Endothelial cell (in vitro differentiated cells): ENCODE results near the gene MMP17. TPM values are rescaled to one million over a fixed set of nuclear protein-coding genes. Genes with fewer than 3 reads are reported as not detected.
A peak's percentile ranks its signal among the peaks of the same experiment; 100 is the strongest.

Source experiments
- DNase-seq: peaks from one replicate; pipeline ENCODE4 v3.0.0; 2021; ENCODE audit warnings: low spot score
- H3K27ac Mint-ChIP-seq: one replicate; pipeline ENCODE4 v1.8.0; 2021; ENCODE audit warnings: mixed read lengths, inconsistent platforms; ENCODE audit not compliant: unreplicated experiment
- H3K27me3 Mint-ChIP-seq: one replicate; pipeline ENCODE4 v1.8.0; 2021; ENCODE audit warnings: mild to moderate bottlenecking, moderate library complexity, mixed read lengths, inconsistent platforms; ENCODE audit not compliant: unreplicated experiment
- H3K36me3 Mint-ChIP-seq: one replicate; pipeline ENCODE4 v1.8.0; 2021; ENCODE audit warnings: mild to moderate bottlenecking, low read depth, mixed read lengths, inconsistent platforms; ENCODE audit not compliant: unreplicated experiment
- H3K4me1 Mint-ChIP-seq: one replicate; pipeline ENCODE4 v1.8.0; 2021; ENCODE audit warnings: mild to moderate bottlenecking, mixed read lengths, inconsistent platforms; ENCODE audit not compliant: unreplicated experiment
- H3K4me3 Mint-ChIP-seq: one replicate; pipeline ENCODE4 v1.8.0; 2021; ENCODE audit warnings: mild to moderate bottlenecking, mixed read lengths, inconsistent platforms; ENCODE audit not compliant: unreplicated experiment
- H3K9me3 Mint-ChIP-seq: one replicate; pipeline ENCODE4 v1.8.0; 2021; ENCODE audit warnings: mixed read lengths, inconsistent platforms; ENCODE audit not compliant: unreplicated experiment
- total RNA-seq: library from RNA; stranded (reverse); fragmentation: NEBNext Ultra II Directional; extraction: Animal tissue kit (Norgen Biotek cat#: 25700); gene quantifications from one replicate; pipeline ENCODE4 v1.2.1, GENCODE V29; 2021; ENCODE audit not compliant: unreplicated experiment
- TF ChIP-seq, protein P1 (sequence below): fragments of 200-600 bp; sonication (generic); IDR thresholded peaks from one replicate; pipeline ENCODE4 v1.5.0; 2021; ENCODE audit warnings: antibody characterized with exemption; ENCODE audit not compliant: unreplicated experiment

MMP17 gene
- total RNA-seq, 1 donor from 2014 or later: 6.3 TPM

- no peak for DNase-seq
- H3K4me1 Mint-ChIP-seq: no peaks in the 10 kb centered on the region
- peaks cover 8% of the 10 kb centered on the region for H3K27me3 Mint-ChIP-seq
- H3K4me3 Mint-ChIP-seq: peak overlapping the region; percentile 85
- H3K9me3 Mint-ChIP-seq: no peaks in the 10 kb centered on the region
- H3K36me3 Mint-ChIP-seq: no peaks in the 10 kb centered on the region
- TF ChIP-seq, protein P1, sequence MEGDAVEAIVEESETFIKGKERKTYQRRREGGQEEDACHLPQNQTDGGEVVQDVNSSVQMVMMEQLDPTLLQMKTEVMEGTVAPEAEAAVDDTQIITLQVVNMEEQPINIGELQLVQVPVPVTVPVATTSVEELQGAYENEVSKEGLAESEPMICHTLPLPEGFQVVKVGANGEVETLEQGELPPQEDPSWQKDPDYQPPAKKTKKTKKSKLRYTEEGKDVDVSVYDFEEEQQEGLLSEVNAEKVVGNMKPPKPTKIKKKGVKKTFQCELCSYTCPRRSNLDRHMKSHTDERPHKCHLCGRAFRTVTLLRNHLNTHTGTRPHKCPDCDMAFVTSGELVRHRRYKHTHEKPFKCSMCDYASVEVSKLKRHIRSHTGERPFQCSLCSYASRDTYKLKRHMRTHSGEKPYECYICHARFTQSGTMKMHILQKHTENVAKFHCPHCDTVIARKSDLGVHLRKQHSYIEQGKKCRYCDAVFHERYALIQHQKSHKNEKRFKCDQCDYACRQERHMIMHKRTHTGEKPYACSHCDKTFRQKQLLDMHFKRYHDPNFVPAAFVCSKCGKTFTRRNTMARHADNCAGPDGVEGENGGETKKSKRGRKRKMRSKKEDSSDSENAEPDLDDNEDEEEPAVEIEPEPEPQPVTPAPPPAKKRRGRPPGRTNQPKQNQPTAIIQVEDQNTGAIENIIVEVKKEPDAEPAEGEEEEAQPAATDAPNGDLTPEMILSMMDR: no peak
- no peak overlapping the region for H3K27ac Mint-ChIP-seq
Observed at GRCh38 chr12:131894981-131895639, 66.9 kb downstream of the MMP17 start.

- no peak for DNase-seq
- TF ChIP-seq, protein P1: no peak
Observed at GRCh38 chr12:131895640-131896079, 67.5 kb downstream of the MMP17 start.

GRCh38 chr12:131896080-131896810 is 68.1 kb downstream of the MMP17 start:
- no peaks in the 10 kb centered on the region for H3K4me1 Mint-ChIP-seq
- no peaks in the 10 kb centered on the region for H3K36me3 Mint-ChIP-seq
- TF ChIP-seq, protein P1: no peak
- peak; percentile 83 for DNase-seq
- peaks cover 7% of the 10 kb centered on the region for H3K27me3 Mint-ChIP-seq
- H3K4me3 Mint-ChIP-seq: peak overlapping the region; percentile 85
- no peaks in the 10 kb centered on the region for H3K9me3 Mint-ChIP-seq
- no peak overlapping the region for H3K27ac Mint-ChIP-seq

More at GRCh38 chr12:131895640-131896079, 67.5 kb downstream of the MMP17 start:
- Mint-ChIP-seq H3K27me3 (peaks cover 7% of the 10 kb centered on the region), H3K4me3 (peak overlapping the region; percentile 85), H3K27ac (no peak overlapping the region), H3K36me3 (no peaks in the 10 kb centered on the region), H3K4me1 (no peaks in the 10 kb centered on the region), H3K9me3 (no peaks in the 10 kb centered on the region)

- H3K27me3 Mint-ChIP-seq: peaks cover 4% of the 10 kb centered on the region
Observed at GRCh38 chr12:131896811-131897270, 68.6 kb downstream of the MMP17 start.

More at GRCh38 chr12:131896811-131897270, 68.6 kb downstream of the MMP17 start:
- Mint-ChIP-seq H3K4me1 (no peaks in the 10 kb centered on the region), H3K4me3 (peak overlapping the region; percentile 31), H3K27ac (no peak overlapping the region), H3K36me3 (no peaks in the 10 kb centered on the region), H3K9me3 (no peaks in the 10 kb centered on the region)
- TF ChIP-seq, protein P1: no peak
- DNase-seq: no peak
